HG02759 (cell line): Measurements from ENCODE around the gene THPO.

ENCODE experiments used
- ATAC-seq: cut with Tn5 transposase; IDR thresholded peaks from one replicate; pipeline ENCODE4 v1.9.1; 2021; ENCODE audit warnings: mild to moderate bottlenecking, moderate library complexity; ENCODE audit not compliant: unreplicated experiment

THPO gene

DNA sequence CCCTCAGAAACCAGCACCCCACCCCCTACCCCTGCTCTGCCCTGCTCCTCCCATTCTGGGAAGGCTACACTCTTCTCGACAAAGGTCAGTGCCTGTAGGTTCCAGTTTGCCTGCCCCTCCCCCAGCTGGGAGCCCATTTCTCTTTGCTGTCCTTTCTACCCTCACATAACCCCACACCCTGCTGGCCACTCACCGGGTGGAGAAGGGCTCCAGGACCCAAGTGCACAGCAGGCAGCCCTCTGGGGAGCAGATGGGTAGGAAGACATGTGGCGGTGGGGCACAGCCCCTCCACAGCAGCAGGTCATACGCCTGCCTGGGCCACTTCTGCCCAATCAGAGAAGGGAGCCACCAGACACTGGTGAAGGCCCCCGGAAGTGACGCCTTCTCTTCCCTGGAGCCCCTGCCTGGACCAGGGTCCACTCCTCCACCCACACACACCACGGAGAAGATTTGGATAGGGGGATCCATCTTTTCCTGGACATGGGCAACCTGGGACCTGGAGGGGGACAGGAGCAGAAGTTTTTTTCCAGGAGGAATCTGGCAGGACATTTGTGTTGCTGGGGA lies at the start of gene THPO:
THPO (minus strand) TSS at position 326 of the 564 bp plus-strand sequence. CDS start 1,948 bp downstream, outside the sequence.
- no peak for ATAC-seq

DNA sequence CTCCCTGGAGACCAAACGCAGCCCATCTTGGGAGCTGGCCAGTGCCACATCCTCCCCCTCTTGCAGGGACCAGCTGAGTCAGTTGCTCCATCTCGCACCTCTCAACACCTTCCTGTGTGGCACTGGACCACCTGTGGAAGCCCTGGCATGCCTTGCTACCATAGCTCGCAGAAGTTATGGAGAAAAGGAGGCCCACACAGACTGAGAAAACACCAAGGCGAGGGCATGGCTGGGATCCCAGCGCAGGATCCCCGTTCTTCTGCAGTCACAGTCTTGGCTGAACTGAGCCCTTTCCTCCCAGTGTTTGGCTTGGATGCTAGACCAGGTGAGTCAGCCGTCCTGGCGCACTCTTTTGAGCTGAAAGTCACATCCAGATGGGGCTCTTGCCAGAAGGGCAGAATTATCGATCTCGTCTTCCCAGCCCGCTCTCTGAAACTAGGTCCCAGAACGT lies 48.7 kb upstream of the THPO start:
- no peak for ATAC-seq

DNA sequence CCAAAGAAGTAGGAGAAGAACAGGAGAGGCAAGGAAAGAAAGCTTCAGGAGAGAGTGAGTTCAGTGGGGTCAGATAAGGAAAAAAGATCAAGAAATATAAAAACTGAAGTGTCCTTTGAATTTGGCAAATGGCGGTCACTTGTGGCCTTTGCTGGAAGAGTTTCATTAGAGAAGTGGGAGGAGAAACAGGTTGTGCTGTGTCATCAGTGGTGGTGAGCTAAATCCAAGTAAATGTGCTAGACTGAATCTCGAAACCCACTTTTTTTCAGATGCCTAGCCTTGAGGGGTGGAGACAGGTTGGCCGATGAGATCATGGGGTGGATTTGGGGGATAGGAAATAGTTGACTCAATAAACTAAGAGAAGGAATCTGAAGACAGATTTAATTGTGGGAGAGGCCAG lies 45.6 kb upstream of the THPO start:
- no peak for ATAC-seq

DNA sequence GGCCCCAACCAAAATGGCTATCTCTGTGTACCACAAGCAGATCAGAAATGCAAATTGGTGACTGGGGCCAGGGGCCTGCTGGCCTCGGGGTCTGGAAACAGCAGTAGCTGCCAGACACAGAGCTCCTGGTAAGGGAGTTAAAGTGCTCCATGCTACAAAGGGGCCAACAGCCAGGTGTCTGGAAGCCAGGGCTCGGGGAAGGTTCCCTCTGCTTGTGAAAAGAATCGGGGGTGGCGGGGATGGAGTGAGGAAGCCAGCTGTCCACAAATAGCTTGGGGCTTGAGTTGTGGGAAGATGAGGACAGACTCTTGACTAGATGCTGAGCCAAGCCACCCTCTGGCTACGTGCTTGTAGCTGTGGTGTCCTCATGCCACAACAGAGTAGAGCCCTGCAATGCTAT lies 41.2 kb upstream of the THPO start:
- ATAC-seq = no peak

DNA sequence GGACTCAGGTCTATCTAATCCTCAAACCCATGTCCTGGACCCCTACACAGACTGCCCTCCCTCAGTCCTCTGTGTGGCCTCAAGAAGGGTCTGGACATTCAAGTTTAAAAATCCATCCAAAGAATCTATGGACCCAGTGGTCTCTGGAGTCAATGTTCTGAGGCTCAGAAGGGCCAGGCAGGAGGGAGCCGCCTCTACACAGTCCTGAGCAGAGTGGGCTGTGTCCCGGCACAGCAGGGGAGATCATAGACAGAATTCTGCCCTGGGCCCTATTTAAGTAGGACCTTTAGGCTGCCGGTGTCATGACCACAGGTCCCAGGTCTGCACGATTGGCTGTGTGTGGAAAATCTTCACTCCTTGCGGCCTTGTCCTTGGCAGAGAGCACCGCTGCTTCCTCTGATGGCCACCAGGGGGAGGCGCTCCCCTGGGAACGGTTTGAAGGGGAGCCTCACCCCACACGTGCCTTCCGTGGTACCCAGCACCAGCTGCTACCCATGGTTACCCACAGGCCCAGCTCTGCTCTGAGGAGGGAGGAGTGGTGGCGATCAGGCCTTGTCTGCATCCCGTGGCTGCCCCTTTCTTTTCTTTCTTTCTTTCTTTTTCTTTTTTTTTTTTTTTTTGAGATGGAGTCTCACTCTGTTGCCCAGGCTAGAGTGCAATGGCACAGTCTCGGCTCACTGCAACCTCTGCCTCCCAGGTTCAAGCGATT lies 39.8 kb upstream of the THPO start:
- ATAC-seq = peak; percentile 87

DNA sequence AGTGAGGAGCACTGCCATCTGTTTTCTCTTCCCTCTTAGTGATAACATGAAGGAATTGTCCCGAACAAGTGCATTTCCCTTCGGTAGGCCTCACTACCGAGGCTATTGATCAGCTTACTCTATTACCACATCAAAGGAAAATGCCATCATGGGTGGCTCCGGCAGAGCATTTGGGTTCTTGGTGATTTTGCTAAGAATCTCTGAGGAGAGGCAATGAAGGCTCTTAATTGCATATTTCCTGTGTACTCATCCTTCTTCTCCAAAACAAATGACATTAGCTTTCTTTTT lies 37.1 kb upstream of the THPO start:
- no peak for ATAC-seq

DNA sequence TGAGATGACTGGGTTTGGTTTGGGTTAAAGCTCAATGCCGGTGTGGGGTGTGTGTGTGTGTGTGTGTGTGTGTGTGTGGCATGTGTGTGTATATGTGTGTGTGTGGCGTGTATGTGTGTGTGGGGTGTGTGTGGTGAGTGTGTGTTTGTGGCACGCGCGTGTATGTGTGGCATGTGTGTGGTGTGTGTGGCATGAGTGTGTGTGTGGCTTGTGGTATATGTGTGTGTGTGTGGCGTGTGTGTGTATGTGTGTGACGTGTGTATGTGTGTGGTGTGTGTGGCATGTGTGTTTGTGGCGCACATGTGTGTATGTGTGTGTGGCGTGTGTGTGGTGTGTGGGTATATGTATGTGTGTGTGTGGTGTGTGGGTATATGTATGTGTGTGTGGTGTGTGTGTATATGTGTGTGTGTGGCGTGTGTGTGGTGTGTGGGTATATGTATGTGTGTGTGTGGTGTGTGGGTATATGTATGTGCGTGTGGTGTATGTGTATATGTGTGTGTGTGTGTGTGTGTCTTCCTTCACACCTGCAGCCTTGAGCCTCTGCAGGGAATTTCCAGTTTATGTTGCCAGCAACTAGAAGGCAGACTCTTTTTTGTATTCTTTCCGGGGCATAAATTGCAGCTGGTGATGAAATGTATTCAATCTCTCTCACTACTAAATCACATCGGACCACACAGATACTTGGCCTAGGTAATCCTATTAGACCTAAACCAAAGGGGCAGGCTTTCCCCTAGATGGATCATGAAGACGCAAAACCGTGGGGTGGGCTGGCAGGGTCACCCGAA lies 36.6 kb upstream of the THPO start:
- ATAC-seq = no peak

DNA sequence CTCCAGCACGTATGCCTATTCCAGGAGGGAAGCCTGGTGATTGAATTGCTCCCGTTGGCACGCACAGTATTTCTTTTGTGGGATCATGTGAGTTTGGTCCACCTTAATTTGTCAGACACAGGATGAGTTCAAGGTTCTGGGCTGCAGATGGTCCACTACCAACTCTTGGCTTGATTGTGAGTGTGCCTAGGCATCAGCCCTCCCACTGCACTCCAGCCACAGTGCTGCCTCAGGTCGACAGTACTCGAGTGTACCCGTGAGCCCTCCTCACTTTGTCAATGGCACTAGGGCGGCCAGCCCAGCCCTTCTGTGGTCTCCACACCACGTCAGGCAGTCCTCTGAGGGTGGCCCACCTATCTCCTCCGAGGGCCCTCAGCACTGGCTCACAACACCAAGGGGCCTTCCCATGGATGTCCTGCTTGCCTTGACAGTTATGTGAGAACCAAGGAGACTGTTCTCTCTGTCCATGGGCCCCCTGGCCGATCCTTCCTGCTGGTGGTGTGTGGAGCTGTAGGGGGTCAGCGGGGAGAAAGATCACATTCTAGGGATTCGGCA lies 32.0 kb upstream of the THPO start:
- ATAC-seq = no peak

DNA sequence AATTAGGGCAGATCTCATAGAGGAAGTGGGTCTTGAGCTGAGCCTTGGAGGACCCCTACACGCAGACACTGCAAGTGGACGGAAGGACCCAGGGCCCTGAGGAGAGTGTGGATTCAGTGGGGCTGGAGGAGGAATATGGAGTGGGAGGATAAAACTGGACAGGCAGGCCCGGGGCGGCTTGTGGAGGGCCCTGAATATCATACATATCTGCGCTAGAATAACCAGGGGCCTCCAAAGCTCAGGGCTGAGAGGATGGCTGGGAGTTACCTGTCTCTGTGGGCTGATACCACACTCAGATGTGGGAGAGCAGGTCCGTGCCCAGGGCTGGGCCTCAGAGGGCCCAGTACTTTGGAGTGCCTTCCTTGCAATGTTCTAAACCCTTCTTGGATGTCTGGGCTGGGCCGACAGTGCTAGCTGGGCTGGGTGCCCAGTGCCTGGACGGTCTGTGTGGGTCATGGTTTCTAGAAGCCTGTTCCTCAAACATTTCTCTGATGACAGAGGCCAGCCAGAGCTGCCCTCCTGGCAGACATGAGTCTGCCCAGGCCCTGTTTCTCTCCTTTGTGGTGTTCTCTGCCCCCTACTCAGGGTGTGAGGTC lies 31.4 kb upstream of the THPO start:
- ATAC-seq = no peak

DNA sequence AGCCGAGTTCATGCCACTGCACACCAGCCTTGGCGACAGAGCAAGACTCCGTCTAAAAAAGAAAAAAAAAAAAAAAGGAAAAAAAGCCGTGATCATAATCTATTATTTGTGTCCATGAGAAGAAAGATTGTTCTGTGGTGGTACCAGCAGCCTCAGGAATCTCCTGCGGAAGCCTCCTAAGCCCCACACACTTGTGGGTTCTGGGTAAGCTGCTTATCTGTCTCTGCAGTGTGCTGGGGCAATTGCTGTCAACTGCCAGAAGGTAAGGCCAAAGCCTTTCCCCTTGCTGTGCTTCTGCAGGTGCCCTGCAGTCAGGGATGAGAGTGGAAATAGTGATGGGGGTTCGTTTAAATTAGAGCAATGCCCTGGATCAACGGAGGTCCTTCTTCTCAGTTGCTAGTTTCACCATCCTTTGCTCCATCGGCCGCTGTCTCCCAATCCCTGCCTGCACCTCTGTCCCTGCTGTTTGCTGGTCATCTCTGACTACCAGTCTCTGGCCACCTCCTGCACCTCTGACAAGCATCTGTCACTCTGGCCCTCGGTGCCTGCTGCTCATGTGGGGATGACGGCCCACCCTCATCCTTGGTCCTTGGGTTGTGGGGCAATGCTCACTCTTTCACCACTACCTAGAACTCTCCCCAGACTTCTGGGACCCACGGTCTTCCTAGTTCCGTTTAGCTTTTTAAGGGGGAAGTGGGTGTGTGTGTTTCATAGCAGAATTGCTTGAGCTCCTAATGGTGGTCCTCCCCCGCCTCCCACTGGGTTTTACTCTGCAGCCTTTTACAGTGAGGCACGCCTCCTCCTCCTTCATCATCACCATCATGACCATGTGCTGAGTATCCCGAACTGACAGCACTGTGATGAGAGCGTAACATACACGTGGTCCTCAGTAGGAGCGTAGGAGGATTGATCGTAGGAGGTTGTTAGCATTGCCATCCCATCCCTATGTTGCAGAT lies 27.3 kb upstream of the THPO start:
- ATAC-seq = no peak

DNA sequence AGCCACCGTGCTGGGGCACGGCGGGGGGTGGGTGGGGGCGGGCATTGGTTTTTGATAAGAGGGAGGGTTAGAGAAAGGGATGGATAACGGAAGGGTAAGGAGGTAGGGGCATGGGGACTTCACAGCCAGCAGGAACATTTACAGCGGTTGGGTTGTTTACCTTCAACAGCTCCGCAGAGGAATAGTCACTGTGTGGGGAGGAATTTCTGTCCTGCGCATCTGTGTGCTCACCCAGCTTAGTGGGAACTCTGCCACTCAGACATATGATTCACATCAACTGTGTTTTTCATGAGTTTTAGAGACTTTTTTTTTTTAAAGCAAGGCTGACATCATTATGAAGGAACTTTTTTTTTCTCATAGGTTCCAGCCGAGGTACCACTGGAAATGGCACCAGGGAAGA lies 21.4 kb upstream of the THPO start:
- ATAC-seq = no peak

DNA sequence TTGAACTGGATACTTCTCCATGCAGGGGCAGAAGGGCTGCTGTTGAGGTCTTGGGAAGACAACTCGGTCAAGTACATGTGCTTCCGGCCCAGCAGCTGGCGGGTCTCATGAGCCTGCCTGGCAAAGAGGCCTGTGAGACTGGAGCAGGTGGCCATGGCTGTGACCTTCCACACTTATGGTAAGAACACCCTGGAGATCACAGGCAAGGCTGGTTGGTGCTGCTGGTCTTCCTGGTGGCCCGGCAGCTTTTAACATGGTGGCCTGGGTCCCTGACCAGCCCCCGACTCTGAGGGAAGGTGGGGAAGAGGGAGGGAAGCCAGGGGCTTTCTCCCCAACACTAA lies 17.3 kb upstream of the THPO start:
- no peak for ATAC-seq

DNA sequence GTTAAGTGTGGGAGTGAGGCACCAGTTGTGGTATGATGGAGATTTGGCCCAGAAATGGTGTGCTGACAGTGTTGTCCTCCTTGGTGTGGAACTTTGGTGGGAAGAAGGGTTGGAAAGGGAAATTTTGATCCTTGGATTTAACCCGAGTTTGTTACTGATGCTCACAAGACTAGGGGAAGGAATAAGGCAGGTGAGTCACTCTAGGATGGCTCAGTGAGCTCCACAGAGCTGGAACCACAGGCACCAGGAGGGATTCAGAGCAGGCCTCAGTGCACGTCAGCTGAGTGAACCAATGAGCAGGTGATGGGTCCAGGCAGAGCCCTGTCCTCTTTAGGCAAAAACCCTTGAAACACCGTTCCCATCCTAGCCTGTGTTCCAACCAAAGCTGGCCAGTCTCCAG lies 13.3 kb upstream of the THPO start:
- no peak for ATAC-seq

DNA sequence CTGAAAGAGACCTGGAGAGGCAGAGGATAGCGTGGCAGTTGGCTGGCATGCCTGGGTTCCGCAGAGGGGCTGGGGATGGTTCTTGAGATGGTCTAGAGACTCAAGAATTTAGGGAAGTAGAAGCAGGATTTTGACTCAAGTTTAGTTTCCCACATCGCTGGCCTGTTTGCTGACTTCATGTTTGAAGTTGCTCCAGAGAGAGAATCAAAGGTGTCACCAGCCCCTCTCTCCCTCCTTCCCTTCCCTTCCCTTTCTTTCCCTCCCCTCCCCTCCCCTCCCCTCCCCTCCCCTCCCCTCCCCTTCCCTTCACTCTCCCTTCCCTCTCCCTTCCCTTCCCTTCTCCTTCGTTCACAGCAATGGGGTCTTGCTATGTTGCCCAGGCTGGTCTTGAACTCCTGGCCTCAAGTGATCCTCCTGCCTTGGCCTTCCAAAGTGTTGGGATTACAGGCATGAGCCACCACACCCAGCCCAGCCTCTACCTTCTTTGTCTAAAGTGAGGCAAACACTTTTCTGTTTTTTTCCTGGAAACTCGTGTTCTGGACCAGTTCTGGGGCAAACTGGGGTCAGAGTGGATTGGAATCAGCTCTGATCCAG lies 12.0 kb upstream of the THPO start:
- ATAC-seq = no peak

DNA sequence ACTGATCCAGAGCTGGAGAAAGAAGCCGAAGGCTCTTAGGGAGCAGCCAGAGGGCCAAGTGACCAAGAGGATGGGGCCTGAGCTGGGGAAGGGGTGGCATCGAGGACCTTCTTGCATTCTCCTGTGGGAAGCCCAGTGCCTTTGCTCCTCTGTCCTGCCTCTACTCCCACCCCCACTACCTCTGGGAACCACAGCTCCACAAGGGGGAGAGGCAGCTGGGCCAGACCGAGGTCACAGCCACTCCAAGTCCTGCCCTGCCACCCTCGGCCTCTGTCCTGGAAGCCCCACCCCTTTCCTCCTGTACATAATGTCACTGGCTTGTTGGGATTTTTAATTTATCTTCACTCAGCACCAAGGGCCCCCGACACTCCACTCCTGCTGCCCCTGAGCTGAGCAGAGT lies 11.4 kb upstream of the THPO start:
- ATAC-seq = no peak

DNA sequence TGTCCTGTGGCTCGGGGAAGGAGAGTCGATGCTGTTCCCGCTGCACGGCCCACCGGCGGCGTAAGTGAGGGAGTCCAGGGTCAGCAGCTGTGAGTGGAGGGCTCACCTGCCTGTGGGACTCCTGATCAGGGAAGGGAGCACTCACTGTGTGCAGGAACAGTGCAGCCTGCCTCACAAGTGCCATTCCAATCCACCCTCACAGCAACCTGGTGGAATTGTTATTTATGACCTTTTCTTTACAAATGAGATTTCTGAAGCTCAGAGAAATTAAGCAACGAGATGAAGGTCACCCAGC lies 10.9 kb upstream of the THPO start:
- no peak for ATAC-seq

DNA sequence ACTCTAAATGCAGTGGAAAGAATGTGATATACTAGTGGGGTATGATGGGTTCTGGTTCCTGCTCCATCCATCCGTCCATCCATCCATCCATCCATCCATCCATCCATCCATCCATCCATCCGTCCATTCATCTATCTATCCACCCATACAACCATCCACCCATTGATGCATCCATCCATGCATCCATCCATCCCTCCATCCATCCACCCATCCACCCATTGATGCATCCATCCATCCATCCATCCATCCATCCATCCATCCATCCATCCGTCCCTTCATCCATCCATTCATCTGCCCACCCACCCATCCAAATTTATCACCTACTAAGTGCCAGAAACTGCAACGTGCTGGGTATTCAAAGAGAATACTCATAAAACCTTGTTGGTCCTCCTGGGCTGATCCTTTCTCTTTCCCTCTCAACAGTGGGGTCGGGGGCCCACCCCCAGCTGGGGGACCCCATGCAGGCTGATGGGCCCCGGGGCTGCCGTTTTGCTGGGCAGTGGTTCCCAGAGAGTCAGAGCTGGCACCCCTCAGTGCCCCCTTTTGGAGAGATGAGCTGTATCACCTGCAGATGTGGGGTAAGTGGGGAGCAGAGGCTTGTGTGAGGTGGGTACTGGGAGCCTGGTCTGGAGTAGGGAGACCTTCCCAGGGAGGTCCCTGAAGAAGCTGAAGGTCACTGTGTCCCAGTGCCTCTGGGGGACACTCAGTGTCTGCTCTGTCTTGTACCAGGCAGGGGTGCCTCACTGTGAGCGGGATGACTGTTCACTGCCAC lies 10.3 kb upstream of the THPO start:
- no peak for ATAC-seq

DNA sequence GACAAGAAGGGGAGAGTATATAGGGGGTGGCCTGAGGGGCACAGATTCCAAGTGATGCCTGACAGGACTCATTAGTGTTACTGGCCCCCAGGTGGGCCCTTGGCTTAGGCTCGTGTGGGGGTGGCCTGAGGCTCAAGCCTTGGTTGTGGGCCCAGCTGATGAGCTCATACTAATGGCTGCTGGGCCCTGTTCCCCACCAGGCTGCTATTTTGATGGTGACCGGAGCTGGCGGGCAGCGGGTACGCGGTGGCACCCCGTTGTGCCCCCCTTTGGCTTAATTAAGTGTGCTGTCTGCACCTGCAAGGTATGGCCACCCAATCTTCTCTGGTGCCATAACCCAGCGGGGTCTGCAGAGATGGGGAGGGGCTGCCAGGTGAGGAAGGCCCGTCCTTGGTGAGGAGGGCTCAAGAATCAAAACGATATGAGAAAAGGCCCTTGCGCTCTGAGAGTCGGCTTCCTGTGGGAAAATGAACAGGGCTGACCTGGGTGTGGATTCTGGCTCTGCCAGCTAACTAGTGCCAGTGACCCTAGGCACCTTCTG lies 9.2 kb upstream of the THPO start:
- ATAC-seq = no peak

DNA sequence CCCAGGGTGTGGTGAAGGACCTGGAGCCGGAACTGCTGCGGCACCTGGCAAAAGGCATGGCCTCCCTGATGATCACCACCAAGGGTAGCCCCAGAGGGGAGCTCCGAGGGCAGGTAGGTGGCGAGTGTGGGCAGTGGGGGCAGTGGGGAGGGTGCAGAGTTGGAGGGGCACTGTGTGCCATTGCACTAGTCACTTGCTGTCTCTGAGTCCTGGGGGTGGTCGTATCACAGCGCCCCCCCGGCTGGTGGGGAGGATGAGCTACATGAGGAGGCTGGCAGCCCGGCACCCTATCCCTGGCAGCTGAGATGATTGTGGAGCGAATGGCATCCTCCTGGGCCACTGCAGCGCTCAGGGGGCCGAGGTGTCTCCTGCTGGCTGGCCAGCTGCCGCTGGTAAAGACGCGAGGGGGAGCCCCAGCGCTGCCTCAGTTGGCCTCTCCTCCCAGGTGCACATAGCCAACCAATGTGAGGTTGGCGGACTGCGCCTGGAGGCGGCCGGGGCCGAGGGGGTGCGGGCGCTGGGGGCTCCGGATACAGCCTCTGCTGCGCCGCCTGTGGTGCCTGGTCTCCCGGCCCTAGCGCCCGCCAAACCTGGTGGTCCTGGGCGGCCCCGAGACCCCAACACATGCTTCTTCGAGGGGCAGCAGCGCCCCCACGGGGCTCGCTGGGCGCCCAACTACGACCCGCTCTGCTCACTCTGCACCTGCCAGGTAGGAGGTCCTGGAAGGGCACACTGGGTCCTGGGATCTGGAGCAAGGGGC lies 8.2 kb upstream of the THPO start:
- no peak for ATAC-seq
